Body of pancreas (tissue), 4 donors: ENCODE data around the gene CCDC68. TPM values are rescaled to one million over a fixed set of nuclear protein-coding genes. Genes with fewer than 3 reads are reported as not detected.

ENCODE experiments used
- ATAC-seq: fragments of 150-250 bp; one replicate; pipeline ENCODE4 v1.9.1; 2016
- DNase-seq, 4 donors: peaks; one replicate each; pipeline ENCODE4 v3.0.0-alpha.2; 2019
- H3K27ac ChIP-seq, 4 donors: fragments of 200-600 bp; sonication (generic); 1 replicate in 3 of 4; 2 replicates in 1 of 4; pipeline versions ENCODE4 v1.5.1 to v1.6.1; 2016 to 2019; ENCODE audit warnings: mild to moderate bottlenecking in 1 of 4, mixed read lengths in 1 of 4, moderate library complexity in 1 of 4
- H3K27me3 ChIP-seq, 2 donors: fragments of 200-600 bp; sonication (generic); one replicate each; pipeline ENCODE4 v1.6.0; 2016; ENCODE audit warnings: mild to moderate bottlenecking in 1 of 2
- H3K36me3 ChIP-seq, 2 donors: fragments of 200-600 bp; sonication (generic); replicated peaks in 1 of 2; 2 replicates each; pipeline ENCODE4 v1.5.1; 2016; ENCODE audit warnings: low read depth in 2 of 2; ENCODE audit not compliant: insufficient read depth in 1 of 2
- H3K4me1 ChIP-seq: fragments of 200-600 bp; sonication (generic); one replicate; pipeline ENCODE4 v1.6.0; 2016
- H3K4me3 ChIP-seq, 2 donors: fragments of 200-600 bp; sonication (generic); 1 replicate in 1 of 2; 2 replicates in 1 of 2; pipeline ENCODE4 v1.5.1; 2016 to 2019
- H3K9me3 ChIP-seq, 3 donors: fragments of 200-600 bp; sonication (generic); 1 replicate in 2 of 3; 2 replicates in 1 of 3; pipeline ENCODE4 v1.5.1; 2016
- CTCF ChIP-seq, 7 experiments: fragments of 450-650 bp in 4 of 7; fragments of 200-600 bp in 3 of 7; sonication (generic) in 3 of 7; IDR thresholded peaks; one replicate each; pipeline ENCODE4 v1.5.1; 2016 to 2019; ENCODE audit warnings: antibody characterized with exemption in 7 of 7
- POLR2A ChIP-seq, 3 donors: fragments of 450-650 bp; IDR thresholded peaks; one replicate each; pipeline ENCODE4 v1.6.1; 2016; ENCODE audit warnings: antibody characterized with exemption in 3 of 3, mild to moderate bottlenecking in 2 of 3
- WGBS, 2 donors: methylation state at CpG; one replicate each; pipeline ENCODE4 v1.1.5; 2017; 5-methylcytosine and 5-hydroxymethylcytosine counted together
- intact Hi-C: fragments of 100-400 bp; cut with DNase I; formaldehyde crosslinking; loops from one replicate; pipeline ENCODE4 v1.15.1; 2023
- total RNA-seq, 2 donors: library from RNA; depleted of rRNA; stranded (reverse); fragments of >200 nt; gene quantifications; one replicate each; pipeline ENCODE4 v1.1.0, GENCODE V29; 2016

CCDC68 gene
- total RNA-seq, 2 donors from 2014 or later = 5.3 to 13.0 TPM

DNA sequence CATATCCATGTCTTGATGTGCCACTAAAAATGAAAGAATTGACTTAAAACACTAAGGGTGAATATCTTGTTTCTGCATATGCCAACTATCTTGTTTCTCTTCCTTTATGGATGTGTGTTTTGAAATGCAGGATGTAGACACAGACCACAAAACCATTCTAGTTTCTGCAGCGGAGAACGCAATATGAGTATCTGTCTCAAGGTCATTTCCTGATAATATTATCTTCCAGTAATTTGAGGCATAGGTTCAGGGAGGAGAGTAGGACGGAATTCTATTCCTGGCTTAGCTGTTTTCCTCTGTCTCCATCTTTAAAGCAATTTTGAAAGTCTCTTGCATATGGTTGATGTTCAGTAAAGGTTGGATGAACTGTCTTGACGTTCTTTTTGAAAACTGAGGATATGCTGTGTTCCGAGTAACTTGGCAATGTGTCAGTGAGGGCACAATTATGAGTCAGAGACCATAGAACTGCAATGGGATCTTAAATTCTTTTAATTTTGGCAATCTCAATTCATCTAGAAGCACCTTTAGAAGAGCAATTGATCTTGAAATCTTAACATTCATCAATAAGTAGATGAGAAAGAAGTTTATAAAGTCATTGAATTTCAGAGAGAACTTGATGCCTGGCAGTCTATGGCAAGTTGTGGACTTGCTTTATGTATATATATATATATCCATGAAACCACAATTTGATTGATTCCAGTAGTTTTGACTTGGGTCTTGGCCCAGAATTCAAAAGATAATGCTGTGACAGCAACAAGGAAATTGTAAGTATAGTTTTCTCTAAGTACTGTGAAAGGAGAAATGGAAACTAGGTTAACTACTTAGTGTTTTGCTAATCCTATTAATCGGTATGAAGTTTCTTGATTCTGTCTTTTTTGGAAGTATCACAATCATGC is 106.2 kb downstream of the CCDC68 start:
- no peak for TF ChIP-seq POLR2A (IDR thresholded peaks at IDR 0.05)
- TF ChIP-seq CTCF (IDR thresholded peaks at IDR 0.05) = no peak
- H3K9me3 ChIP-seq = no peaks in the 10 kb centered on the region
- intact Hi-C loops = no loop called here
- H3K36me3 ChIP-seq = no peaks in the 10 kb centered on the region
- DNase-seq (no peak), ATAC-seq (no peak)
- 68 to 84% methylated on average over 6 of the region's 6 CpGs for WGBS, 2 donors
- no peaks in the 10 kb centered on the region for H3K27me3 ChIP-seq
- no peak overlapping the region for H3K27ac ChIP-seq
- no peak overlapping the region for H3K4me3 ChIP-seq
- peaks cover 7% of the 10 kb centered on the region for H3K4me1 ChIP-seq

Other genes starting within 250 kb of the CCDC68 start
- 10 to 100 TPM in 1 of 2 donors, under 1 TPM in 1; 0.66 to 10.1 TPM for gene RAB27B, start 131.0 kb downstream of the CCDC68 start, total RNA-seq